K562 (cell line): ENCODE results near the gene PRUNE1. TPM values are rescaled to one million over a fixed set of nuclear protein-coding genes. Genes with fewer than 3 reads are reported as not detected.
A peak's percentile ranks its signal among the peaks of the same experiment; 100 is the strongest.

ENCODE experiments used
- ETV6 ChIP-seq, 3 experiments: fragments of 150-350 bp in 1 of 3; sonication (generic) in 1 of 3; formaldehyde crosslinking in 1 of 3; IDR thresholded peaks; 2 replicates each; pipeline versions ENCODE4 v1.6.1 to v1.8.0; 2014 to 2022; ENCODE audit warnings: borderline replicate concordance in 2 of 3, low read depth in 2 of 3, antibody characterized with exemption in 1 of 3, low read length in 1 of 3, mild to moderate bottlenecking in 1 of 3, missing genetic modification reagents in 1 of 3
- GABPB1 ChIP-seq: sonication (generic); formaldehyde crosslinking; IDR thresholded peaks from 2 replicates; pipeline ENCODE4 v1.8.0; 2022; ENCODE audit warnings: mild to moderate bottlenecking, missing genetic modification reagents
- HNRNPK ChIP-seq: fragments of 200-400 bp; formaldehyde crosslinking; IDR thresholded peaks from one replicate; pipeline ENCODE4 v1.6.1; 2018; ENCODE audit warnings: mild to moderate bottlenecking, low read depth, low read length; ENCODE audit not compliant: poor library complexity, severe bottlenecking
- MAZ ChIP-seq, 2 experiments: fragments of 450-650 bp in 1 of 2; sonication (generic) in 1 of 2; formaldehyde crosslinking; IDR thresholded peaks in 1 of 2; conservative IDR thresholded peaks in 1 of 2; 2 replicates each; pipeline versions ENCODE4 v1.4.0 to v1.5.0; 2020; ENCODE audit warnings: mild to moderate bottlenecking in 1 of 2, missing genetic modification reagents in 1 of 2
- NFIX ChIP-seq: fragments of 250-450 bp; sonication (Bioruptor Pico); IDR thresholded peaks from 2 replicates; pipeline ENCODE4 v1.4.0; 2020; ENCODE audit warnings: low read depth, mild to moderate bottlenecking, moderate library complexity
- PHF20 ChIP-seq: fragments of 450-650 bp; IDR thresholded peaks from 2 replicates; pipeline ENCODE4 v1.6.1; 2018; ENCODE audit not compliant: partially characterized antibody
- PHTF2 ChIP-seq: fragments of 250-450 bp; sonication (Bioruptor Pico); IDR thresholded peaks from 2 replicates; pipeline ENCODE4 v1.5.0; 2021; ENCODE audit warnings: mild to moderate bottlenecking
- TAF15 ChIP-seq: fragments of 200-400 bp; formaldehyde crosslinking; IDR thresholded peaks from 2 replicates; pipeline ENCODE4 v1.6.1; 2017; ENCODE audit warnings: mild to moderate bottlenecking, low read depth, low read length, moderate library complexity
- TRIM28 ChIP-seq: fragments of 450-650 bp; IDR thresholded peaks from 2 replicates; pipeline ENCODE4 v1.6.1; 2017
- ZC3H8 ChIP-seq: fragments of 450-650 bp; IDR thresholded peaks from 2 replicates; pipeline ENCODE4 v1.6.1; 2017
- ZNF408 ChIP-seq: fragments of 250-450 bp; sonication (Bioruptor Pico); IDR thresholded peaks from 2 replicates; pipeline ENCODE4 v1.4.0; 2020; ENCODE audit warnings: low read depth, mild to moderate bottlenecking, moderate library complexity
- ZNF695 ChIP-seq: fragments of 450-650 bp; formaldehyde crosslinking; IDR thresholded peaks from 2 replicates; pipeline ENCODE4 v1.4.0; 2020; ENCODE audit warnings: mild to moderate bottlenecking, moderate library complexity
- polyA plus RNA-seq, 8 experiments: library from polyadenylated mRNA; depleted of rRNA in 4 of 8; stranded (reverse) in 5 of 8; unstranded in 3 of 8; fragments of >200 nt; fragmentation: Nextera tagmentation in 2 of 8; fragmentation: Illumina TruSeq in 1 of 8; extraction: Ambion mirVana in 2 of 8; extraction: Trizol in 1 of 8; gene quantifications; 2 replicates each; pipeline versions ENCODE4 v1.2.1 to v1.2.3, GENCODE V29; 2011 to 2014; ENCODE audit warnings: inconsistent platforms in 1 of 8, missing spikeins in 1 of 8
- total RNA-seq, 7 experiments: library from RNA; depleted of rRNA in 6 of 7; stranded (reverse); fragments of >200 nt in 6 of 7; fragmentation: Illumina TruSeq in 2 of 7; extraction: Trizol in 2 of 7; gene quantifications; 2 replicates each; pipeline versions ENCODE4 v1.2.1 to v1.2.3, GENCODE V29; 2011 to 2021; ENCODE audit warnings: low replicate concordance in 1 of 7
- TF ChIP-seq, protein P1 (sequence below): fragments of 250-450 bp; sonication (Bioruptor Pico); IDR thresholded peaks from 2 replicates; pipeline ENCODE4 v1.5.0; 2021; ENCODE audit warnings: mild to moderate bottlenecking, borderline replicate concordance
- TF ChIP-seq, protein P2 (sequence below), 3 experiments: IDR thresholded peaks in 2 of 3; conservative IDR thresholded peaks in 1 of 3; 2 replicates each; pipeline ENCODE4 v1.5.1; 2011 to 2012; ENCODE audit warnings: low read length in 3 of 3, mild to moderate bottlenecking in 3 of 3, control low read depth in 2 of 3, improper control_type of control experiment in 1 of 3, inconsistent platforms in 1 of 3, low read depth in 1 of 3, mixed read lengths in 1 of 3, moderate library complexity in 1 of 3; ENCODE audit not compliant: insufficient read depth in 2 of 3
- TF ChIP-seq, protein P3 (sequence below): fragments of 450-650 bp; IDR thresholded peaks from 2 replicates; pipeline ENCODE4 v1.6.1; 2018; ENCODE audit not compliant: partially characterized antibody
- TF ChIP-seq, protein P4 (sequence below): sonication (generic); formaldehyde crosslinking; IDR thresholded peaks from 2 replicates; pipeline ENCODE4 v1.4.0; 2020; ENCODE audit warnings: mild to moderate bottlenecking, missing genetic modification reagents

PRUNE1 gene
- total and polyA plus RNA-seq, 9 of the 15 experiments (the other 6 are each of a cell fraction or from before 2014, with no cell fraction given), result 16.7 to 48.3 (median 26.2) TPM

DNA sequence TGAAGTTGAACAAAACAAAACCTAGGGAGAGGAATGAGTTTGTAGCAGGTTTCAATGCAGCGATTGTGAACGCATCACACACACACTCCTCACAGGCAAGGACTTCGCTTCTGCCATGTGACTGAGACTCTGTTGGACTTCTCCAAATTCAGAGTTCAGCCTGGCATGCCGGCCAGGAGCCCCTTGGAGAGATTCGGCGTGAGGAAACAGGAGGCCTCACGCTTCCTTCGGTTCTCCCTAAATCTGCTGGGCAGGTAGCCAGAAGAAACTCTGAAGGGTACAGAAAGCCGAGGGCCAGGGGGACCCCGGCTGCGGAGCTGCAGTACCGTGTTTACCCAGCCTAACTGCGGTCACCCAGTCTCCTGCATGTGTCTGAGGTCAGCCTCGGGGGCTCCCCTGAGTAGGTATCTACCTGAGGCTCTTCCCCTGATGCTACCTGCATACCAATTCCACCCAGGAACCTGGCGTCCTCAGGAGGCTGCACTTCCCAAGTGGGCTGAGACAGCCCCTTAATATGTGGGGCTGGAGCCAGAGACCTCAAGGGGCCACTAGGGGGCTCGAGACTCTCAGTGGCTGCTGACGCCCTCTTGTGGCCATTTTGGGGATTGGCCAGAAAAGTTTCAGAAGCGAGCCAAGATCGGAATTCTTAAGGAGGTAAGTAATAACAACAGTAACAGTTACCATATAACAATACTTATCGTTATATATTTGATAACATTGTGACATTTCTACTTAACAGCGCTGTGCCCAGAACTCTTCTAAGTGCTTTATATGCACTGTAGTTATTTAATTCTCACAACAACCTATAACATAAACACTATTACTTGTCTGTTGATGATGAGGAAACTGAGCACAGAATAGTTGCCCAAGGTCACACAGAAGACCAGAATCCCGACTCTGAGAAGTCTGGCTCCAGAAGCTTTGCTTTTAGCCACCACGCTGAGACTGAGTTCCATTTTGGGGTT, 28.9 kb upstream of the PRUNE1 start (continued):
- TF ChIP-seq, protein P1, sequence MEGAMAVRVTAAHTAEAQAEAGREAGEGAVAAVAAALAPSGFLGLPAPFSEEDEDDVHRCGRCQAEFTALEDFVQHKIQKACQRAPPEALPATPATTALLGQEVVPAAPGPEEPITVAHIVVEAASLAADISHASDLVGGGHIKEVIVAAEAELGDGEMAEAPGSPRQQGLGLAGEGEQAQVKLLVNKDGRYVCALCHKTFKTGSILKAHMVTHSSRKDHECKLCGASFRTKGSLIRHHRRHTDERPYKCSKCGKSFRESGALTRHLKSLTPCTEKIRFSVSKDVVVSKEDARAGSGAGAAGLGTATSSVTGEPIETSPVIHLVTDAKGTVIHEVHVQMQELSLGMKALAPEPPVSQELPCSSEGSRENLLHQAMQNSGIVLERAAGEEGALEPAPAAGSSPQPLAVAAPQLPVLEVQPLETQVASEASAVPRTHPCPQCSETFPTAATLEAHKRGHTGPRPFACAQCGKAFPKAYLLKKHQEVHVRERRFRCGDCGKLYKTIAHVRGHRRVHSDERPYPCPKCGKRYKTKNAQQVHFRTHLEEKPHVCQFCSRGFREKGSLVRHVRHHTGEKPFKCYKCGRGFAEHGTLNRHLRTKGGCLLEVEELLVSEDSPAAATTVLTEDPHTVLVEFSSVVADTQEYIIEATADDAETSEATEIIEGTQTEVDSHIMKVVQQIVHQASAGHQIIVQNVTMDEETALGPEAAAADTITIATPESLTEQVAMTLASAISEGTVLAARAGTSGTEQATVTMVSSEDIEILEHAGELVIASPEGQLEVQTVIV (CRISPR knock-in tag), result no peak
- TF ChIP-seq ETV6 (IDR thresholded peaks at IDR 0.05; ENCODE audit: borderline replicate concordance in 1 of 2, low read depth in 2 of 2, low read length in 1 of 2) (no peak; a peak in 1 of 4 replicates), ETV6 (CRISPR knock-in tag; IDR thresholded peaks at IDR 0.05; ENCODE audit: borderline replicate concordance) (no peak), TAF15 (no peak), MAZ (CRISPR knock-in tag; conservative IDR thresholded peaks at IDR 0.05 in 1 of 2, IDR thresholded peaks at IDR 0.05 in 1 of 2) (peak; percentile 58 to 86; a peak in 3 of 4 replicates), ZNF408 (CRISPR knock-in tag) (no peak), ZNF695 (CRISPR knock-in tag) (no peak), HNRNPK (no peak), PHTF2 (CRISPR knock-in tag) (no peak), NFIX (CRISPR knock-in tag) (no peak), ZC3H8 (no peak), GABPB1 (CRISPR knock-in tag) (no peak), TRIM28 (no peak), PHF20 (no peak)
- TF ChIP-seq, protein P2, sequence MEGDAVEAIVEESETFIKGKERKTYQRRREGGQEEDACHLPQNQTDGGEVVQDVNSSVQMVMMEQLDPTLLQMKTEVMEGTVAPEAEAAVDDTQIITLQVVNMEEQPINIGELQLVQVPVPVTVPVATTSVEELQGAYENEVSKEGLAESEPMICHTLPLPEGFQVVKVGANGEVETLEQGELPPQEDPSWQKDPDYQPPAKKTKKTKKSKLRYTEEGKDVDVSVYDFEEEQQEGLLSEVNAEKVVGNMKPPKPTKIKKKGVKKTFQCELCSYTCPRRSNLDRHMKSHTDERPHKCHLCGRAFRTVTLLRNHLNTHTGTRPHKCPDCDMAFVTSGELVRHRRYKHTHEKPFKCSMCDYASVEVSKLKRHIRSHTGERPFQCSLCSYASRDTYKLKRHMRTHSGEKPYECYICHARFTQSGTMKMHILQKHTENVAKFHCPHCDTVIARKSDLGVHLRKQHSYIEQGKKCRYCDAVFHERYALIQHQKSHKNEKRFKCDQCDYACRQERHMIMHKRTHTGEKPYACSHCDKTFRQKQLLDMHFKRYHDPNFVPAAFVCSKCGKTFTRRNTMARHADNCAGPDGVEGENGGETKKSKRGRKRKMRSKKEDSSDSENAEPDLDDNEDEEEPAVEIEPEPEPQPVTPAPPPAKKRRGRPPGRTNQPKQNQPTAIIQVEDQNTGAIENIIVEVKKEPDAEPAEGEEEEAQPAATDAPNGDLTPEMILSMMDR (IDR thresholded peaks at IDR 0.05 in 2 of 3, conservative IDR thresholded peaks at IDR 0.05 in 1 of 3; ENCODE audit: insufficient read depth in 2 of 3, low read depth in 1 of 3, low read length in 3 of 3), result peak; percentile 100
- TF ChIP-seq, protein P3, sequence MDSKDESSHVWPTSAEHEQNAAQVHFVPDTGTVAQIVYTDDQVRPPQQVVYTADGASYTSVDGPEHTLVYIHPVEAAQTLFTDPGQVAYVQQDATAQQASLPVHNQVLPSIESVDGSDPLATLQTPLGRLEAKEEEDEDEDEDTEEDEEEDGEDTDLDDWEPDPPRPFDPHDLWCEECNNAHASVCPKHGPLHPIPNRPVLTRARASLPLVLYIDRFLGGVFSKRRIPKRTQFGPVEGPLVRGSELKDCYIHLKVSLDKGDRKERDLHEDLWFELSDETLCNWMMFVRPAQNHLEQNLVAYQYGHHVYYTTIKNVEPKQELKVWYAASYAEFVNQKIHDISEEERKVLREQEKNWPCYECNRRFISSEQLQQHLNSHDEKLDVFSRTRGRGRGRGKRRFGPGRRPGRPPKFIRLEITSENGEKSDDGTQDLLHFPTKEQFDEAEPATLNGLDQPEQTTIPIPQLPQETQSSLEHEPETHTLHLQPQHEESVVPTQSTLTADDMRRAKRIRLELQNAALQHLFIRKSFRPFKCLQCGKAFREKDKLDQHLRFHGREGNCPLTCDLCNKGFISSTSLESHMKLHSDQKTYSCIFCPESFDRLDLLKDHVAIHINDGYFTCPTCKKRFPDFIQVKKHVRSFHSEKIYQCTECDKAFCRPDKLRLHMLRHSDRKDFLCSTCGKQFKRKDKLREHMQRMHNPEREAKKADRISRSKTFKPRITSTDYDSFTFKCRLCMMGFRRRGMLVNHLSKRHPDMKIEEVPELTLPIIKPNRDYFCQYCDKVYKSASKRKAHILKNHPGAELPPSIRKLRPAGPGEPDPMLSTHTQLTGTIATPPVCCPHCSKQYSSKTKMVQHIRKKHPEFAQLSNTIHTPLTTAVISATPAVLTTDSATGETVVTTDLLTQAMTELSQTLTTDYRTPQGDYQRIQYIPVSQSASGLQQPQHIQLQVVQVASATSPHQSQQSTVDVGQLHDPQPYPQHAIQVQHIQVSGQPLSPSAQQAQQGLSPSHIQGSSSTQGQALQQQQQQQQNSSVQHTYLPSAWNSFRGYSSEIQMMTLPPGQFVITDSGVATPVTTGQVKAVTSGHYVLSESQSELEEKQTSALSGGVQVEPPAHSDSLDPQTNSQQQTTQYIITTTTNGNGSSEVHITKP, result no peak
- TF ChIP-seq, protein P4, sequence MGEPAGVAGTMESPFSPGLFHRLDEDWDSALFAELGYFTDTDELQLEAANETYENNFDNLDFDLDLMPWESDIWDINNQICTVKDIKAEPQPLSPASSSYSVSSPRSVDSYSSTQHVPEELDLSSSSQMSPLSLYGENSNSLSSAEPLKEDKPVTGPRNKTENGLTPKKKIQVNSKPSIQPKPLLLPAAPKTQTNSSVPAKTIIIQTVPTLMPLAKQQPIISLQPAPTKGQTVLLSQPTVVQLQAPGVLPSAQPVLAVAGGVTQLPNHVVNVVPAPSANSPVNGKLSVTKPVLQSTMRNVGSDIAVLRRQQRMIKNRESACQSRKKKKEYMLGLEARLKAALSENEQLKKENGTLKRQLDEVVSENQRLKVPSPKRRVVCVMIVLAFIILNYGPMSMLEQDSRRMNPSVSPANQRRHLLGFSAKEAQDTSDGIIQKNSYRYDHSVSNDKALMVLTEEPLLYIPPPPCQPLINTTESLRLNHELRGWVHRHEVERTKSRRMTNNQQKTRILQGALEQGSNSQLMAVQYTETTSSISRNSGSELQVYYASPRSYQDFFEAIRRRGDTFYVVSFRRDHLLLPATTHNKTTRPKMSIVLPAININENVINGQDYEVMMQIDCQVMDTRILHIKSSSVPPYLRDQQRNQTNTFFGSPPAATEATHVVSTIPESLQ (CRISPR knock-in tag), result no peak
